Measurements from ENCODE around the gene ZFYVE28.
"Not testable (repeated sequence)": the region's sequence is repeated elsewhere in the genome, so short reads cannot be mapped to it uniquely, and the experiment has no call there.

ZFYVE28 gene

GRCh38 chr4:2388429-2389182, 29.8 kb downstream of the ZFYVE28 start:
- no peak for DNase-seq

- no peak for DNase-seq
Measured at GRCh38 chr4:2387829-2388228, 30.6 kb downstream of the ZFYVE28 start.

- DNase-seq = no peak
Measured at GRCh38 chr4:2387218-2387617, 31.2 kb downstream of the ZFYVE28 start.

- no peak for DNase-seq
Measured at GRCh38 chr4:2386717-2387116, 31.7 kb downstream of the ZFYVE28 start.

DNA sequence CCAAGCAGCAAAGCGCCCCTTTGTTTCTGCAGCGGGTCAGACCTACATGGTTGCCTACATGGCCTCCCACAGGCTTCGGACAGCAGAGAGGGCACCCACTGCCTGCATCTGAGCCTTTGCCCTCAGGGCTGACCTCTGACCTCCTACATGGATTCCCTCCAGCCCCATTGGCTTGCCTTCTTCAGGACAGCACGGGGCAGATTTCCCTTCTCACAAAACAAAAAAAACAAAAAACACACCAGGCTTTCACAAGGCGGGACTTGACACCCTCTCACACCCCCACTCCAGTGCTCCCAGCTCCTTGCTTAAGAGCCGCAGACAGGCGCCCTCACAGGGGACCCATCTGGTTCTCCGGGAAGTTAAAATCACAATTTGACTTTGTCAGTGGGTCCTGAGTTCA, 32.9 kb downstream of the ZFYVE28 start:
- no peak for DNase-seq

DNA sequence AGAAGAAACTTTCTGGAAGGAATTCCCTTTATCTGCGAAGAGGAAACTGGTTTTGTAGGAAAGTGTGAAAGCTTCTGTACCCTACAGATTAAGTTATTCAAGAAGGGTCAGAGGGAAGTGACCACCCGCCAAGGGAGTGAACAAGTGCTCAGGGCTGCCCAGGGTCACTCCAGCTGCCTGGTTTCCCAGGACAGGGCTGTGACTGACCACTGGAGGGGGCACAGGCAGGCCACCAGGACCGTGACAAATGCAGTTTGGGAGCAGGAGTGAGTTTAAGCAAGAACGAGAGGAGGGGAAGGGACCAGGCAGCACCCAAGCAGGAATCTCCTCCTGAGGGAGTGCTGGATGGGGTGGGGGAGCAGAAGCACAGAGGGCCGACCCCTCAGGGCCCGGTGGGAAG, 34.2 kb downstream of the ZFYVE28 start:
- no peak for DNase-seq

DNA sequence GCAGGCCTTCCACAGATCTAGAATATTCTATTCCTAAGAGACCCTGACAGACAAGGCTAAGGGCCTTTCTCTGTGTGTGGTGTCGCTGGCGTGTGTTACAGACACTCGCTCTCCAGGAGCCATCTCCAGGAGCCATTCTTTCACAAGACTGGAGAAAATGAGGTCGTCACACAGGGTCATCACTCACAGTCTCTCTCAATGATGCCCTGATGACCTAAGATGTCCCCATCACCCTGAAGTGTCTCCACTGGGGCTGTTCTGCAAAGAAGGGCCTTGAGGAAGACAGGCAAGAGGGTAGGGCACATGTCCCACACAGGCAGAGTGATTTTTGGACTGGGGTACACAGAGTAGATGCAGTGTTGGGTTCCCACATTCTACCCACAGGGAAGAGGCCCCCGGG, 34.7 kb downstream of the ZFYVE28 start:
- no peak for DNase-seq

DNA sequence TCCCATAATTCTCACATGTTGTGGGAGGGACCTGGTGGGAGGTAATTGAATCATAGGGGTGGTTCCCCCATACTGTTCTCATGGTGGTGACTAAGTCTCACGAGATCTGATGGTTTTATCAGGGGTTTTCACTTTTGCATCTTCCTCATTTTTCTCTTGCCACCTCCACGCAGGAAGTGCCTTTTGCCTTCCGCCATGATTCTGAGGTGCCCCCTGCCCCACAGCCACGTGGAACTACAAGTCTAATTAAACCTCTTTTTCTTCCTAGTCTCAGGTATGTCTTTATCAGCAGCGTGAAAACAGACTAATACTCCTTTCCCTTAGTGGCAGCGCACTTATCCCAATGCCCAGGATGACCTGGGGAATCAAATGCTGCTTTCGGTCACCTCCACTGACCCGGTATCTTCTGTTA, 35.2 kb downstream of the ZFYVE28 start:
- not testable (repeated sequence) for DNase-seq

DNA sequence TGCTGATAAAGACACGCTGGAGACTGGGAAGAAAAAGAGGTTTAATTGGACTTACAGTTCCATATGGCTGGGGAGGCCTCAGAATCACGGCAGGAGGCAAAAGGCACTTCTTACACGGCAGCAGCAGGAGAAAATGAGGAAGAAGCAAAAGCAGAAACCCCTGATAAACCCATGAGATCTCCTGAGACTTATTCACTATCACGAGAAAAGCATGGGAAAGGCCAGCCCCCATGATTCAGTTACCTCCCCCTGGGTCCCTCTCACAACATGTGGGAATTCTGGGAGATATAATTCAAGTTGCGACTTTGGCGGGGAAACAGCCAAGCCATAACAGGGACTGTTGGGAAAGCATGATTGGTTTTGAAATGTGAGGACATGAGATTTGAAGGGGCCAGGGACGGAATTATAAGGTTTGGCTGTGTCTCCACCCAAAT, 35.7 kb downstream of the ZFYVE28 start:
- DNase-seq = not testable (repeated sequence)

DNA sequence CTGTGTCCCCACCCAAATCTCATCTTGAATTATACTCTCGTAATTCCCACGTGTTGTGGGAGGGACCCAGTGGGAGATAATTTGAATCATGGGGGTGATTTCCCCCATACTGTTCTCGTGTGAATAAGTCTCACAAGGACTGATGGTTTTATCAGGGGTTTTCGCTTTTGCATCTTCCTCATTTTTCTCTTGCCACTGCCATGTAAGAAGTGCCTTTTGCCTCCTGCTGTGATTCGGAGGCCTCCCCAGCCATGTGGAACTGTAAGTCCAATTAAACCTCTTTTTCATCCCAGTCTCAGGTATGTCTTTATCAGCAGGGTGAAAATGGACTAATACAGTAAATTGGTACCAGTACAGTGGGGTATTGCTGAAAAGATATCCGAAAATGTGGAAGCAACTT, 37.9 kb downstream of the ZFYVE28 start:
- DNase-seq = not testable (repeated sequence)

DNA sequence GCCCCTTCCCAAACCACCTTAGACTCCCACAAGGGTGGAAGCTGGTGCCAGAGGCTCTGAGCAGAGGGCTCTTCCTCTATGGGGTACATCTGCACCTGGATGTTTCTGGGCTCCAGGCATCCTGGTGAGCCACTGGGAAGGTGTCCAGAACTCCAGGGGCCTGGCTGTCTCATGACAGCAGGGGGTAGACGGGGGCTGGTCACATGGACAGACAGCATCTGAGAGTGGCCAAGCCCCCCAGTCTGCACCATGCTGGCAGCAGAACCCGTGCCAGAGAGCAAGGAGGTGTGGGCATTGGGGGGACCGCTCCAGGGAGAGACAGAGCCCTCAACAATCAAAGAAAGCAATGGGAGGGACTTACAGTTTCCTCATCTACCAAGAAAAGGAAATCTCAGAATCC, 39.5 kb downstream of the ZFYVE28 start:
- no peak for DNase-seq

DNA sequence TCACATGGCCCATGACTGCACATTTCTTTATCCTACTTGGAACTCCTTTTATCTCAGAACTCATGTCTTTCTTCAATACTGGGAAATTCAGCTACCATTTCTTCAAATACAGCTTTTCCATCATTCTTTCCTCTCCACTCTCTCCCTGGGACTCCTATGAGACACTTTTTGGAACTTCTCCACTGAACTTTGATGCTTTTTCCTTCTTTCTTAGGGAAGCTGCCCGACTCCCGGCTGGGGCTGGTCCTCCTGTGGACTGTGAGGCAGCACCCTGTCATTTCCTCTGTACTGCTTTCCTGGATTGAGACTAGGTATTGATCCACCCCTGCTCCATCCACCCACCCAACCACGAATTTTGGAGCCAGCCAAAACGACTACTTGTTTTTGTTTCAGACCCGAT, 40.0 kb downstream of the ZFYVE28 start:
- DNase-seq = no peak

DNA sequence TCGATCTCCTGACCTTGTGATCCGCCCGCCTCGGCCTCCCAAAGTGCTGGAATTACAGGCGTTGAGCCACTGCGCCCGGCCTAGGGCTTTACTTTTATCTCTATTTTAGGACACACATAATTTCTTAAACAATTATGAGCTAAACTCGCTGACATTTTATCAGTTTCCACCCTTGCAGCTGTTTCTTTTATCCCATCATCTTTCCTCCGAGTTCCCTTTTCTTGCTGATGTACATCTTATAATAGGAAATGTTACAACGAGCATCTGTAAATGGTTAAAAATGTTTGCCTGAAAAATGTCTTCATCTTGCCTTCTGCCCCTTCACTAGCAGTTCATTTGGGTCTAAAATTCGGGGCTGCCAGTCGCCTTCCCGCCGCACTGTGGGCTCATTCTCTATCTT, 41.2 kb downstream of the ZFYVE28 start:
- DNase-seq = no peak

DNA sequence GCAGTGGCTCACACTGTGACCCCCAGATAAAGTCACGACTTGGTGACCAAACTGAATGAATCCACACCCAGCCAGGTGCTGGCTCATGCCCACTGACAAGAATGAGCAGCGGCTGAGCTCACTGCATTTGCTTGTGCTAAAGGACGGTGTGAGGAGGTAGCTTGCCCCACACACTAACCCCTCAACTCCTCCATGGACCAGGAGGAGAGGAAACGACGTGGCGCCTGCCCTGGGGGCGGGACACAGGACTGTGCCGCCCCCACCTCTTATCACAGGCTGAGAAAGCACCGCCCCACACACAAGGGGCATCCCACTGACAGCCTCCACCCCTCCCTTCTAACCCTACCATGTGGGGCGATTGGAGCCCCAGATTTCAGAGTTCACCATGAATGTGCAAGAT, 43.0 kb downstream of the ZFYVE28 start:
- DNase-seq = no peak

GRCh38 chr4:2373532-2373931, 44.9 kb downstream of the ZFYVE28 start:
- no peak for DNase-seq

DNA sequence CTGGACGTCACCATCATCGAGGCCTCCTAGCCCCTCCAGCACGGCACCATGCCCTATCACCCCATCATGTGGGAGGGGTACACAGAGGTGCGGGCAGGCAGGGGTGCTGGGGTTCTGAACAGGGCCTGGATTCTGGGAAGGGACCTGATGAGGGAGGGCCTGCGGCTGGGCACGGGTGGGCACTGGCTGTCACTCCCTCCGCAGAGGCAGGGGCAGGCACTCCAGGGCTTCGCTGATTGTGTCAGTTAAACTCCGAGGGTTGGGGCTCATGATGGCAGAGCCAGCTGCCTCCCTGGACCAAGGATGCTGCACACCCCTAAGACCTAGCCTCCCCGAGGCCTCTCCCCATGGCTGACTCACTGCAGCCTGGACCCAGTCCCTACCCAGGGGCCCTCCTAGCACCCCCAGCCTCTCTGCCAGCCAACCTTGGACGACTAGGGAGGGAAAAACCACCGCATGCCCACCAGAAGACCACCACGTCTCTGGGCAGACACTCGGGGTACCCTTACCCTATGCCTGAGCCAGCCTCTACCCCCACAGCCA, 45.9 kb downstream of the ZFYVE28 start:
- DNase-seq = no peak

- no peak for DNase-seq
Measured at GRCh38 chr4:2371765-2372487, 46.5 kb downstream of the ZFYVE28 start.

- DNase-seq = no peak
Measured at GRCh38 chr4:2370597-2371320, 47.7 kb downstream of the ZFYVE28 start.

- DNase-seq = no peak
Measured at GRCh38 chr4:2368746-2369437, 49.6 kb downstream of the ZFYVE28 start.

DNA sequence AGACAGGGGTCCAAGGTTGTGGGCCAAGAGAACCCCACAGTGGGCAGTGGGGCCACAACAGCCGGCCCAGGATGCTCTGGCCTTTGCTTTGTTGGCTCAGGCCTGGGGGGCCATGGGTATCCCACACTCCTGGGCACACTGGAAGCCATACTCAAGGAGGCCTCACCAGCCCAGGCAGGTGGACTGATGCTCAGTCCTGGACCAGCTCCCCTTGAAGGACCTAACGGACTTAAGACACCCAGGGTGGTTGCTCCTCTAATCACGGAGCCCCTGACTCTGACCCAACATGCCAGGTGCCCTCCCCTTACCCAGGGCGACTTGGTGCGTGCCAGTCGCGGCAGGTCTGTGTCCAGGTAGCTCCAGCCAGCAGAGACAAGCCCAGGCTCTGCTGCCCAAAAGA, 50.8 kb downstream of the ZFYVE28 start:
- DNase-seq = no peak

- peak; percentile 59 for DNase-seq
Measured at GRCh38 chr4:2366252-2367192, 51.9 kb downstream of the ZFYVE28 start.

DNA sequence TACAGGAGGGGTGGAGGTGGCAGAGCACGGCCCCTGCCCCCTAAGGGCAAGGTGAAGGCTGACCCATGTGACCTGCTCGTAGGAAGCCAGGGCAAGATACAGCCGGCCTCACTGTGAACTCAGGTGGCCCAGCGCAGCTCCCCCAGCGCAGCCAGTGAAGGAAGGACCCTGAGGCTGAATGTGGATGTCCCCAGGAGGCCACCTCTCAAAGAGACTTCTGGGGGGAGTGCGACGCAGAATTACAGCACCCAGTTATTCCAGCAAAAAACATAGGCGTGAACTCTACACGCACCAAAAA, 52.6 kb downstream of the ZFYVE28 start:
- DNase-seq = no peak

Measured in NCI-H1105 treated with DMSO at 0.1 percent for 48 hours (cell line).